Erythroblast (primary cell): Measurements from ENCODE around the gene CAVIN1.
A peak's percentile ranks its signal among the peaks of the same experiment; 100 is the strongest.
"Not testable (repeated sequence)": the region's sequence is repeated elsewhere in the genome, so short reads cannot be mapped to it uniquely, and the experiment has no call there.

ENCODE experiments used
- DNase-seq, 2 experiments: peaks; one replicate each; lab custom pipeline; 2025; lab: John Stamatoyannopoulos, UW
- GATA1 ChIP-seq: IDR thresholded peaks from 2 replicates; pipeline ENCODE4 v1.6.1; 2011; ENCODE audit warnings: low read depth, mild to moderate bottlenecking, control low read depth, low read length, moderate library complexity
- POLR2A ChIP-seq: IDR thresholded peaks from 2 replicates; pipeline ENCODE4 v1.6.1; 2011; ENCODE audit warnings: mild to moderate bottlenecking, low read length

The CAVIN1 gene

GRCh38 chr17:42442196-42442565 lies 19.1 kb upstream of the CAVIN1 start:
- TF ChIP-seq POLR2A, result no peak
- TF ChIP-seq GATA1, result no peak
- DNase-seq, result no peak

DNA sequence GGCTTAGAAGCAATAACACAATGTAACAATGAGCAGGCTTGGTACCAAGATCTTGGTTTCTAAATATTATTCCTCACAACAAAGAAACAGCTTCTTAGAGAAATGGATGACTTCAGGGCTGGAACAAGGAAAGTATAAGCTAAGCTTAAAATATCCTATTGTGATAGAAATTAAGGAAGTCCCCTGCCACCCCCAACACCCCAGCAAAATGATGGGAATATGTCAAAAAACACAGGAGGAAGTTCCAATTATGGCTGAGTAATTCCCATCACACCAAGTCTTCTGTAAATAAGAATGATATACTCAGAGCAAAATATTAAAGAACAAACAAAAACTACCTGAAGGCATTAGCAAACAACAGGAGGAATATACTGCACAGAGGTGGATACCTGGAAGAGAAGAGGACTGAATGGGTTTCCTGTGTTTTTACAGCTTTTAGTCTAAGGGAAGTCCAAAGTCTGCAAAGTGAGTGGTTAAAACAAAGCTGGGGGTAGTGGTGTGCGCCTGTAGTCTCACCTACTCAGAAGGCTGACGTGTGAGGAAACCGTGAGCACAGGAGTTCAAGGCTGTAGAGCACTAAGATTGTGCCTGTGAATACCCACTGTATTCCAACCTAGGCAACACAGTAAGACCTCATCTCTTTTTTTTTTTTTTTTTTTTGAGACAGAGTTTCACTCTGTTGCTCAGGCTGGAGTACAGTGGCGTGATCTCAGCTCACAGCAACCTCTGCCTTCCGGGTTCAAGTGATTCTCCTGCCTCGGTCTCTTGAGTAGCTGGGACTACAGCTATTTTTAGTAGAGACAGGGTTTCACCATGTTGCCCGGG lies 18.5 kb upstream of the CAVIN1 start:
- TF ChIP-seq GATA1 (no peak), POLR2A (no peak)

GRCh38 chr17:42438600-42439567 lies 15.8 kb upstream of the CAVIN1 start:
- no peak for TF ChIP-seq GATA1
- TF ChIP-seq POLR2A, result no peak
- peak; percentile 41 to 61 for DNase-seq

More for the DNA sequence above, 18.5 kb upstream of the CAVIN1 start:
- no peak for DNase-seq

GRCh38 chr17:42436391-42436790 lies 13.3 kb upstream of the CAVIN1 start:
- TF ChIP-seq GATA1 (no peak), POLR2A (no peak)
- no peak for DNase-seq

- TF ChIP-seq POLR2A (no peak), GATA1 (no peak)
- no peak for DNase-seq
Observed at GRCh38 chr17:42431758-42432161, 8.7 kb upstream of the CAVIN1 start.

GRCh38 chr17:42429726-42430447 lies 6.8 kb upstream of the CAVIN1 start:
- TF ChIP-seq POLR2A (no peak), GATA1 (no peak)
- DNase-seq, result peak; percentile 23 to 45

DNA sequence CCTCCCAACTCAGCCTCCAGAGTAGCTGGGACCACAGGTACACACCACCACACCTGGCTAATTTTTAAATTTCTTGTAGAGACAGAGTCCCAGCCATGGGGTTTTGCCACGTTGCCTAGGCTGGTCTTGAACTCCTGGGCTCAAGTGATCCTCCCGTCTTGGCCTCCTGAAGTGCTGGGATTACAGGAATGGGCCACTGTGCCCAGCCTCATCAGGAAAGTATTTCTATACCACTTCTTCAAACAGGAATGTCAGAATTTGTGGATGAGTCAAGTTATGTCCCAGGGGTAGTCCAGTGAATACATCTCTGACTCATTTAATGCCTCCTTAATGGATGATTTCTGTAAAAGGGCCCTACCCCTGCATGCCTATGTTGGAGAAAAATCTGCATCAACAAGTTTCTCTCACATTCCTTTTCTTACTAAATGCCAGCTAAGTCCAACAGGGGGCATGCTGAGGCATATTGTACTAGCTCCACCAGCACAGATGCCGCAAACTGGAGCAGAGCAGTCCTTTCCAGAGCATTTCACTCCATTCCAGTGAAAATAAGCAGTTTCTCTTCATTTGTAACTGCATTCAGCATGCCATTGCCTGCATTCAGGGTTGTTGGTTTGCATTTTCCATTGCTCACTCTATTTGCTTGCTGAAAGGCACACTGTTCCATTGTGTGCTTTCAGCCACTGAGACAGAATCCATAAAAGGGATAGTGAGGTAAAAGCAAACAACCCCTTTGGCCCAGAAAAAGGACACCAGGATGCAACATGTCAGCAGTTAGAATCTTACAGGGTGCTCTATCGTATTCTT lies 5.3 kb upstream of the CAVIN1 start:
- no peak for TF ChIP-seq POLR2A
- peak; percentile 63 to 68 for DNase-seq

DNA sequence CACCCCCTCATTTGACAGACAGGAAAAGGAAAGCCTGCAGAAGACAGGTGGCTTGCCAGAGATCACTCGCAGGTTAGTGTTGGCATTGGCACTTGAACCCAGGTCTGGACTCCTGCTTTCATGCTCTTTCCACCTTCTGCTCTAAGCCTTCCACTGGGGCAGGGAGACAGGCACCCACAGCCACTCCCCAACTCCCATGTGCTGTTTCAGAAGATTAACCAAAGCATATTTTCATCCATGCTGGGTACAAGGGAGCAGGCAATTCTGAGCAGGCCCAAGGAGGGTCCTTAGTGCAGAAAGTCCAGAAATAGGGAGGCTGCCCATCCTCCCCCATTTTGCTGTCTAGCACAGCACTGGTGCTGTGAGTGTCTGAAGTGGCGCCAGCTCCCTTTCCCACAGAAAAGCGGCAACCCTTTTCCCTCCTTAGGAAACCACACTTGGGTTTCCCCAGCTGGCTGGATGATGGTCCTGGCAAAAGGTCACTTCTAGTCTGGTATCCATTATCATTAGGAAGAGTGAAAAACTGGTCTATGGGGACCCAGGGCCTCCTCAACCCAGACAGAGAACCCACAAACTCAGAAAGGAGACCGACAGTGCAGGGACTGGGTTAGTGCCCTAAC lies 2.0 kb upstream of the CAVIN1 start:
- DNase-seq, result no peak
- TF ChIP-seq POLR2A (no peak), GATA1 (no peak)

- TF ChIP-seq GATA1, result no peak
- no peak for TF ChIP-seq POLR2A
- no peak for DNase-seq
Observed at GRCh38 chr17:42423766-42424165, 710 bp upstream of the CAVIN1 start.

GRCh38 chr17:42422412-42422957 lies 571 bp downstream of the CAVIN1 start:
- TF ChIP-seq POLR2A, result no peak
- no peak for TF ChIP-seq GATA1
- peak; percentile 37 to 41 for DNase-seq

GRCh38 chr17:42421507-42422338 lies 1.3 kb downstream of the CAVIN1 start:
- DNase-seq, result no peak
- TF ChIP-seq POLR2A (no peak), GATA1 (no peak)

GRCh38 chr17:42421136-42421506 lies 1.9 kb downstream of the CAVIN1 start:
- DNase-seq, result no peak
- TF ChIP-seq POLR2A, result no peak
- TF ChIP-seq GATA1, result no peak

DNA sequence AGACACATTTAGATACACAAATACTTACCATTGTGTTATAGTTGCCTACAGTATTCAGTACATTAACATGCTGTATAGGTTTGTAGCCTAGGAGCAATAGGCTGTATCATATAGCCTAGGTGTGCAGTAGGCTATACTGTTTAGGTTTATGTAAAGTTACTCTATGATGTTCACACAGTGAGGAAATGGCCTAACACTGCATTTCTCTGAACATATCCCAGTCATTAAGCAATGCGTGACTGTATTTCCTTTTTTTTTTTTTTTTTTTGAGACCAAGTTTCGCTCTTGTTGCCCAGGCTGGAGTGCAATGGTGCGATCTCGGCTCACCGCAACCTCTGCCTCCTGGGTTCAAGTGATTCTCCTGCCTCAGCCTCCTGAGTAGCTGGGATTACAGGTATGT lies 5.1 kb downstream of the CAVIN1 start:
- DNase-seq, result not testable (repeated sequence)
